HEK293 (cell line): ENCODE measurements around the gene NRIP1.

Source experiments
- BCL11A ChIP-seq: fragments of 450-650 bp; formaldehyde crosslinking; IDR thresholded peaks from 2 replicates; pipeline ENCODE4 v1.5.1; 2016; ENCODE audit warnings: low read depth, missing biosample characterization, missing genetic modification characterization
- BCL6B ChIP-seq: fragments of 450-650 bp; formaldehyde crosslinking; IDR thresholded peaks from 2 replicates; pipeline ENCODE4 v1.5.1; 2017; ENCODE audit warnings: missing biosample characterization, missing genetic modification characterization
- CTCF ChIP-seq: fragments of 450-650 bp; formaldehyde crosslinking; IDR thresholded peaks from 2 replicates; pipeline ENCODE4 v1.5.1; 2016; ENCODE audit warnings: missing biosample characterization, missing genetic modification characterization
- KLF9 ChIP-seq: fragments of 450-650 bp; formaldehyde crosslinking; IDR thresholded peaks from 2 replicates; pipeline ENCODE4 v1.5.1; 2016; ENCODE audit warnings: missing biosample characterization, missing genetic modification characterization, low read depth
- PRDM4 ChIP-seq: fragments of 450-650 bp; formaldehyde crosslinking; IDR thresholded peaks from 2 replicates; pipeline ENCODE4 v1.5.1; 2017; ENCODE audit warnings: missing biosample characterization, missing genetic modification characterization
- REST ChIP-seq: fragments of 450-650 bp; formaldehyde crosslinking; IDR thresholded peaks from 2 replicates; pipeline ENCODE4 v1.5.1; 2016; ENCODE audit warnings: missing biosample characterization, missing genetic modification characterization
- ZNF148 ChIP-seq: fragments of 450-650 bp; formaldehyde crosslinking; IDR thresholded peaks from 2 replicates; pipeline ENCODE4 v1.5.0; 2017; ENCODE audit warnings: missing biosample characterization, missing genetic modification characterization, borderline replicate concordance
- ZNF792 ChIP-seq: fragments of 450-650 bp; formaldehyde crosslinking; IDR thresholded peaks from 2 replicates; pipeline ENCODE4 v1.5.1; 2016; ENCODE audit warnings: missing biosample characterization, missing genetic modification characterization

GRCh38 chr21:14998784-14999183 is 66.0 kb downstream of the NRIP1 start:
- no peak for TF ChIP-seq BCL11A (tag by site-specific recombination)
- no peak for TF ChIP-seq ZNF148 (tag by site-specific recombination)
- no peak for TF ChIP-seq BCL6B (tag by site-specific recombination)
- no peak for TF ChIP-seq ZNF792 (tag by site-specific recombination)
- TF ChIP-seq PRDM4 (tag by site-specific recombination): no peak
- TF ChIP-seq KLF9: no peak
- no peak for TF ChIP-seq CTCF (tag by site-specific recombination)
- no peak for TF ChIP-seq REST
